GM19452 (cell line): Measurements from ENCODE around the gene SMAD3.

Source experiments
- ATAC-seq: cut with Tn5 transposase; IDR thresholded peaks from one replicate; pipeline ENCODE4 v1.9.1; 2021; ENCODE audit not compliant: unreplicated experiment

SMAD3 gene

GRCh38 chr15:67080118-67080899 lies 14.9 kb downstream of the SMAD3 start:
- ATAC-seq: no peak

GRCh38 chr15:67080900-67081431 lies 15.6 kb downstream of the SMAD3 start:
- ATAC-seq: peak; percentile 45

GRCh38 chr15:67082007-67082536 lies 16.7 kb downstream of the SMAD3 start:
- ATAC-seq: no peak

GRCh38 chr15:67083135-67083762 lies 17.8 kb downstream of the SMAD3 start:
- no peak for ATAC-seq

- ATAC-seq: no peak
These were observed 19.2 kb downstream of the SMAD3 start for GRCh38 chr15:67084561-67084960.

GRCh38 chr15:67085237-67085817 lies 19.9 kb downstream of the SMAD3 start:
- ATAC-seq: peak; percentile 37

- ATAC-seq: peak; percentile 42
These were observed 20.6 kb downstream of the SMAD3 start for GRCh38 chr15:67085818-67086636.

GRCh38 chr15:67086637-67086914 lies 21.2 kb downstream of the SMAD3 start:
- no peak for ATAC-seq

GRCh38 chr15:67087507-67088172 lies 22.2 kb downstream of the SMAD3 start:
- ATAC-seq: no peak

GRCh38 chr15:67089217-67090193 lies 24.1 kb downstream of the SMAD3 start:
- no peak for ATAC-seq

- no peak for ATAC-seq
These were observed 25.1 kb downstream of the SMAD3 start for GRCh38 chr15:67090297-67091070.

- peak; percentile 84 for ATAC-seq
These were observed 25.9 kb downstream of the SMAD3 start for GRCh38 chr15:67091071-67091979.

GRCh38 chr15:67091980-67092677 lies 26.7 kb downstream of the SMAD3 start:
- no peak for ATAC-seq

GRCh38 chr15:67092752-67093503 lies 27.5 kb downstream of the SMAD3 start:
- no peak for ATAC-seq

- ATAC-seq: no peak
These were observed 28.1 kb downstream of the SMAD3 start for GRCh38 chr15:67093504-67093862.
